Measurements from ENCODE around the gene TLCD4. TPM values are rescaled to one million over a fixed set of nuclear protein-coding genes. Genes with fewer than 3 reads are reported as not detected.

The TLCD4 gene
- total and polyA plus RNA-seq, 10 of the 15 experiments (the other 5 are each of a cell fraction or from before 2014, with no cell fraction given), result under 0.01 to 0.10 (median 0.04) TPM; not detected in 5

DNA sequence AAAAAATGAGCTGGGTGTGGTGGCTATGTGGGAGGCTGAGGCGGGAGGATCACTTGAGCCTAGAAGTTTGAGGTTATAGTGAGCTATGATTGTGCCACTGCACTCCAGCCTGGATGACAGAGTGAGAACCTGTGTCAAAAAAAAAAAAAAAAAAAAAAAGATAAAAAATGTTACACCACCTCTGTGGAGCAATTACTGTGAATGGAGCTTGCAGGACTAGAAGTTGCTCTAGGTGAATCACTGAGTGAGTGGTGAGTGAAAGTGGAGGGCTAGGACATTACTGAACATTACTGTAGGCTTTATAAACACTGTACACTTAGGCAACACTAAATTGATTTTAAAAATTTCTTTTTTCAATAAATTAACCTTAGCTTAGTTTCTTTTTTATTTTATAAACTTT, 21.9 kb downstream of the TLCD4 start:
- in situ Hi-C loops (cut with MboI), result no loop called here
- Histone ChIP-seq H3K4me1 (ENCODE audit: control insufficient read depth, insufficient read depth, low read length) (no peaks in the 10 kb centered on the region), H3K27me3 (replicated peaks in 1 of 2; ENCODE audit: control insufficient read depth in 2 of 2, insufficient read depth in 2 of 2, low read length in 1 of 2) (no peaks in the 10 kb centered on the region), H4K20me1 (ENCODE audit: control insufficient read depth, insufficient read depth) (no peaks in the 10 kb centered on the region), H3K4me3 (no peak overlapping the region), H2AFZ (ENCODE audit: control insufficient read depth, low read depth, low read length) (no peak overlapping the region), H3K79me2 (ENCODE audit: control insufficient read depth, insufficient read depth, low read length) (no peaks in the 10 kb centered on the region), H3K9ac (ENCODE audit: control insufficient read depth, insufficient read depth, low read length) (no peak overlapping the region), H3K27ac (ENCODE audit: control insufficient read depth, insufficient read depth) (no peak overlapping the region), H3K36me3 (ENCODE audit: control insufficient read depth in 2 of 2, insufficient read depth in 2 of 2, low read length in 1 of 2) (no peaks in the 10 kb centered on the region), H3K4me2 (ENCODE audit: control insufficient read depth, insufficient read depth) (no peak overlapping the region), H3K9me3 (replicated peaks; ENCODE audit: control insufficient read depth, insufficient read depth, low read length) (no peaks in the 10 kb centered on the region)
- intact Hi-C loops (cut with micrococcal nuclease; ENCODE audit: unreplicated experiment), result no loop called here
- DNase-seq (ENCODE audit: low read depth, low spot score) (no peak), FAIRE-seq (no peak), ATAC-seq (no peak)
- ChIA-PET RAD21 (ENCODE audit: unreplicated experiment) (interaction anchor here (0.6 kb wide), 1 partner anchor 56 kb away, joined by 3 read pairs; no protein-coding TSS in a partner anchor), SMC1A (ENCODE audit: uncharacterized antibody, unreplicated experiment) (interaction anchor here (1.2 kb wide), 2 partner anchors 9 to 35 kb away, joined by 3 read pairs; no protein-coding TSS in a partner anchor), CTCF (no interaction called here), POLR2A (no interaction called here)
- BruUV-seq (replicated peaks), result no TSS peak
- TF ChIP-seq SUZ12 (IDR thresholded peaks at IDR 0.05; ENCODE audit: unreplicated experiment) (no peak), SRF (IDR thresholded peaks at IDR 0.05; ENCODE audit: low read depth in 2 of 2, low read length in 2 of 2) (no peak), EED (IDR thresholded peaks at IDR 0.05; ENCODE audit: low read depth) (no peak), MEF2A (IDR thresholded peaks at IDR 0.05; ENCODE audit: insufficient read depth, low read depth, low read length) (no peak), NRF1 (conservative IDR thresholded peaks at IDR 0.05; ENCODE audit: low read depth, low read length) (no peak), JUND (IDR thresholded peaks at IDR 0.05; ENCODE audit: low read depth, low read length) (no peak)
- no CpG with 5 or more reads among the region's 1 CpG for WGBS (ENCODE audit: insufficient coverage, insufficient replicate concordance, low lambda C conversion rate, missing lambda C conversion rate)

DNA sequence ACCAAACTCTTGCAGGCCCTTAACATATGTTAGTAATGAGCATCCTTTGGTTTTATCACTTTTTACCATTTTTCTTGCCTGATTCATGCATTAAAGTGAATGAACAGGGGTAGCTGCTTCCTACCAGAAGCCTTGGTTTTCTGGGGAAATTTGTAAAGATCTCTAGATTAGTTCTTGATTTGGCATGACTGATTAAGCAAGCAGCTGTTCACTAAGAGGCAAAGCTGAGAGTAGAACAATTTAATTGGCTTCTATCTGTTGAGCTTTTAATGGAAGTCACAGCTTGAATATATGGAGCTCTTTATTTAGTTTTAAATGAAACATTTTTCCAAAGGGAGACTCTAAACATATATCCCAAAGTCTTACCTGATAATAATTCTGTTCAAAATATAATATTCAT, 23.6 kb downstream of the TLCD4 start:
- H3K79me2 ChIP-seq (ENCODE audit: control insufficient read depth, insufficient read depth, low read length), result no peaks in the 10 kb centered on the region
- no peak overlapping the region for H2AFZ ChIP-seq (ENCODE audit: control insufficient read depth, low read depth, low read length)
- H4K20me1 ChIP-seq (ENCODE audit: control insufficient read depth, insufficient read depth), result no peaks in the 10 kb centered on the region
- no peaks in the 10 kb centered on the region for H3K9me3 ChIP-seq (replicated peaks; ENCODE audit: control insufficient read depth, insufficient read depth, low read length)
- ATAC-seq, result no peak
- no peak for FAIRE-seq
- in situ Hi-C loops (cut with MboI) (no loop called here), intact Hi-C loops (cut with micrococcal nuclease; ENCODE audit: unreplicated experiment) (no loop called here)
- SMC1A ChIA-PET (ENCODE audit: uncharacterized antibody, unreplicated experiment), result no interaction called here
- no peak overlapping the region for H3K27ac ChIP-seq (ENCODE audit: control insufficient read depth, insufficient read depth)
- no peaks in the 10 kb centered on the region for H3K36me3 ChIP-seq (ENCODE audit: control insufficient read depth in 2 of 2, insufficient read depth in 2 of 2, low read length in 1 of 2)
- BruUV-seq (replicated peaks), result no TSS peak
- no peak overlapping the region for H3K9ac ChIP-seq (ENCODE audit: control insufficient read depth, insufficient read depth, low read length)
- POLR2A ChIA-PET, result no interaction called here
- DNase-seq (ENCODE audit: low read depth, low spot score), result no peak
- RAD21 ChIA-PET (ENCODE audit: unreplicated experiment), result no interaction called here
- H3K4me2 ChIP-seq (ENCODE audit: control insufficient read depth, insufficient read depth), result no peak overlapping the region
- no peaks in the 10 kb centered on the region for H3K4me1 ChIP-seq (ENCODE audit: control insufficient read depth, insufficient read depth, low read length)
- TF ChIP-seq, protein P1, sequence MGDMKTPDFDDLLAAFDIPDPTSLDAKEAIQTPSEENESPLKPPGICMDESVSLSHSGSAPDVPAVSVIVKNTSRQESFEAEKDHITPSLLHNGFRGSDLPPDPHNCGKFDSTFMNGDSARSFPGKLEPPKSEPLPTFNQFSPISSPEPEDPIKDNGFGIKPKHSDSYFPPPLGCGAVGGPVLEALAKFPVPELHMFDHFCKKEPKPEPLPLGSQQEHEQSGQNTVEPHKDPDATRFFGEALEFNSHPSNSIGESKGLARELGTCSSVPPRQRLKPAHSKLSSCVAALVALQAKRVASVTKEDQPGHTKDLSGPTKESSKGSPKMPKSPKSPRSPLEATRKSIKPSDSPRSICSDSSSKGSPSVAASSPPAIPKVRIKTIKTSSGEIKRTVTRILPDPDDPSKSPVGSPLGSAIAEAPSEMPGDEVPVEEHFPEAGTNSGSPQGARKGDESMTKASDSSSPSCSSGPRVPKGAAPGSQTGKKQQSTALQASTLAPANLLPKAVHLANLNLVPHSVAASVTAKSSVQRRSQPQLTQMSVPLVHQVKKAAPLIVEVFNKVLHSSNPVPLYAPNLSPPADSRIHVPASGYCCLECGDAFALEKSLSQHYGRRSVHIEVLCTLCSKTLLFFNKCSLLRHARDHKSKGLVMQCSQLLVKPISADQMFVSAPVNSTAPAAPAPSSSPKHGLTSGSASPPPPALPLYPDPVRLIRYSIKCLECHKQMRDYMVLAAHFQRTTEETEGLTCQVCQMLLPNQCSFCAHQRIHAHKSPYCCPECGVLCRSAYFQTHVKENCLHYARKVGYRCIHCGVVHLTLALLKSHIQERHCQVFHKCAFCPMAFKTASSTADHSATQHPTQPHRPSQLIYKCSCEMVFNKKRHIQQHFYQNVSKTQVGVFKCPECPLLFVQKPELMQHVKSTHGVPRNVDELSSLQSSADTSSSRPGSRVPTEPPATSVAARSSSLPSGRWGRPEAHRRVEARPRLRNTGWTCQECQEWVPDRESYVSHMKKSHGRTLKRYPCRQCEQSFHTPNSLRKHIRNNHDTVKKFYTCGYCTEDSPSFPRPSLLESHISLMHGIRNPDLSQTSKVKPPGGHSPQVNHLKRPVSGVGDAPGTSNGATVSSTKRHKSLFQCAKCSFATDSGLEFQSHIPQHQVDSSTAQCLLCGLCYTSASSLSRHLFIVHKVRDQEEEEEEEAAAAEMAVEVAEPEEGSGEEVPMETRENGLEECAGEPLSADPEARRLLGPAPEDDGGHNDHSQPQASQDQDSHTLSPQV (IDR thresholded peaks at IDR 0.05), result no peak
- TF ChIP-seq POLR2A (IDR thresholded peaks at IDR 0.05; ENCODE audit: low read depth, low read length), result no peak
- TF ChIP-seq KAT2A (conservative IDR thresholded peaks at IDR 0.05; ENCODE audit: control insufficient read depth, low read depth, low read length), result no peak
- TF ChIP-seq ZSCAN29 (IDR thresholded peaks at IDR 0.05), result no peak
- TF ChIP-seq FOXK2 (IDR thresholded peaks at IDR 0.05), result no peak
- H3K27me3 ChIP-seq (replicated peaks in 1 of 2; ENCODE audit: control insufficient read depth in 2 of 2, insufficient read depth in 2 of 2, low read length in 1 of 2), result no peaks in the 10 kb centered on the region
- no peak overlapping the region for H3K4me3 ChIP-seq
- CTCF ChIA-PET, result interaction anchor here (1.6 kb wide), 1 partner anchor 57 kb away, joined by 6 read pairs; no protein-coding TSS in a partner anchor

All from GM12878 (cell line).